PC-9 (cell line): ENCODE results near the gene SPAST. TPM values are rescaled to one million over a fixed set of nuclear protein-coding genes. Genes with fewer than 3 reads are reported as not detected.

Source experiments
- BruUV-seq: library from RNA; stranded (reverse); fragments of 400-500 nt; replicated peaks from 2 replicates; lab custom pipeline; 2021; lab: Mats Ljungman, UMichigan
- CTCF ChIA-PET: fragments of 300-600 bp; sonication (Branson Sonifier 250); formaldehyde crosslinking; loops from one replicate; lab custom pipeline; 2022; ENCODE audit warnings: antibody characterized with exemption; lab: Charles Lee
- POLR2A ChIA-PET: fragments of 300-600 bp; sonication (Branson Sonifier 250); formaldehyde crosslinking; loops from one replicate; lab custom pipeline; 2022; ENCODE audit warnings: antibody characterized with exemption; ENCODE audit not compliant: unreplicated experiment; lab: Charles Lee
- DNase-seq, 2 experiments: peaks; one replicate each; pipeline versions ENCODE4 v3.0.0 to v3.0.0-alpha.2; 2015 to 2022; ENCODE audit warnings: mixed read lengths in 1 of 2
- H2AFZ ChIP-seq: fragments of 200-600 bp; sonication (generic); 2 replicates; pipeline ENCODE4 v1.8.1; 2017; ENCODE audit warnings: antibody characterized with exemption
- H3F3A ChIP-seq: fragments of 200-600 bp; sonication (generic); 2 replicates; pipeline ENCODE4 v1.8.1; 2017; ENCODE audit warnings: antibody characterized with exemption, mild to moderate bottlenecking, low read depth; ENCODE audit not compliant: insufficient read depth
- H3K27ac ChIP-seq: fragments of 200-600 bp; sonication (generic); 2 replicates; pipeline ENCODE4 v1.6.1; 2016; ENCODE audit warnings: mixed run types
- H3K27me3 ChIP-seq: fragments of 200-600 bp; sonication (generic); 2 replicates; pipeline ENCODE4 v1.6.1; 2016; ENCODE audit warnings: low read depth, mixed run types; ENCODE audit not compliant: insufficient read depth
- H3K36me3 ChIP-seq: fragments of 200-600 bp; sonication (generic); 2 replicates; pipeline ENCODE4 v1.6.1; 2016; ENCODE audit warnings: low read depth, mixed run types
- H3K4me1 ChIP-seq: fragments of 200-600 bp; sonication (generic); replicated peaks from 2 replicates; pipeline ENCODE4 v1.6.1; 2016; ENCODE audit warnings: mixed run types; ENCODE audit not compliant: insufficient read depth
- H3K4me2 ChIP-seq: fragments of 200-600 bp; sonication (generic); 2 replicates; pipeline ENCODE4 v1.6.1; 2017; ENCODE audit warnings: mixed run types
- H3K4me3 ChIP-seq: fragments of 200-600 bp; sonication (generic); 2 replicates; pipeline ENCODE4 v1.6.1; 2016; ENCODE audit warnings: mixed run types
- H3K79me2 ChIP-seq: fragments of 200-600 bp; sonication (generic); 2 replicates; pipeline ENCODE4 v1.6.1; 2017; ENCODE audit warnings: low read depth, mixed run types
- H3K9me2 ChIP-seq: fragments of 200-600 bp; sonication (generic); 2 replicates; pipeline ENCODE4 v1.8.1; 2017; ENCODE audit warnings: mild to moderate bottlenecking; ENCODE audit not compliant: insufficient read depth
- H3K9me3 ChIP-seq: fragments of 200-600 bp; sonication (generic); 2 replicates; pipeline ENCODE4 v1.8.1; 2016; ENCODE audit warnings: low read depth; ENCODE audit not compliant: insufficient read depth
- H4K20me1 ChIP-seq: fragments of 200-600 bp; sonication (generic); 2 replicates; pipeline ENCODE4 v1.8.1; 2017; ENCODE audit not compliant: insufficient read depth
- CTCF ChIP-seq: fragments of 200-600 bp; sonication (generic); conservative IDR thresholded peaks from 2 replicates; pipeline ENCODE4 v1.6.1; 2017; ENCODE audit warnings: mixed run types, antibody characterized with exemption, mild to moderate bottlenecking, moderate library complexity
- EZH2 ChIP-seq: fragments of 200-600 bp; sonication (generic); IDR thresholded peaks from 2 replicates; pipeline ENCODE4 v1.8.0; 2017; ENCODE audit warnings: antibody characterized with exemption, low read depth
- intact Hi-C: fragments of 100-400 bp; cut with micrococcal nuclease; formaldehyde crosslinking; loops from one replicate; pipeline ENCODE4 v1.10.0; 2022; ENCODE audit not compliant: unreplicated experiment
- total RNA-seq: library from RNA; stranded (reverse); gene quantifications from 2 replicates; pipeline ENCODE4 v1.2.3, GENCODE V29; 2021

SPAST gene
- total RNA-seq, 1 experiment from 2014 or later, result 19.2 TPM

DNA sequence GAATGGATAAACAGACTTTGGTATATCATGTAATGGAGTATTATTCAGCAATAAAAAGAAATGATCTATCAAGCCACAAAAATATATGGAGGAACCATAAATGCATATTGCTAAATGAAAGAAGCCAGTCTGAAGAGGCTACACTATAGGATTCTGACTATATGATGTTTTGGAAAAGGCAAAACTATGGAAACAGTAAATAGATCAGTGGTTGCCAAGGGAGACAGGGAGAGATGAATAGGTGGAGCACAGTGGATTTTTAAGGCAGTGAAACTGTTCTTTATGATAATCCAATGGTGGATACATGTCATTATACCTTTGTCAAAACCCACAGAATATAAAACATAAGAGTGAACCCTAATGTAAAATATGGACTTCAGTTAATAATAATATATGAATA, 61.3 kb downstream of the SPAST start:
- ChIA-PET CTCF (no interaction called here), POLR2A (no interaction called here)
- intact Hi-C loops, result no loop called here

GRCh38 chr2:32128636-32129035, 65.3 kb downstream of the SPAST start:
- Histone ChIP-seq H3K79me2 (no peaks in the 10 kb centered on the region), H3K4me2 (no peak overlapping the region), H3K4me3 (no peak overlapping the region), H3K36me3 (no peaks in the 10 kb centered on the region), H3K9me2 (no peaks in the 10 kb centered on the region), H3K9me3 (no peaks in the 10 kb centered on the region), H2AFZ (no peak overlapping the region), H3F3A (peaks cover 7% of the 10 kb centered on the region; the same call in 1 of the 2 replicates), H3K27ac (no peak overlapping the region), H3K27me3 (no peaks in the 10 kb centered on the region), H3K4me1 (no peaks in the 10 kb centered on the region), H4K20me1 (no peaks in the 10 kb centered on the region)
- no peak for DNase-seq
- TF ChIP-seq EZH2 (no peak), CTCF (no peak)
- no TSS peak for BruUV-seq
- CTCF ChIA-PET, result no interaction called here
- intact Hi-C loops, result no loop called here
- POLR2A ChIA-PET, result no interaction called here

More for the DNA sequence above, 61.3 kb downstream of the SPAST start:
- Histone ChIP-seq H3F3A (0 out of 2 replicates have a peak, but pooled peaks cover 4% of the 10 kb centered on the region), H4K20me1 (no peaks in the 10 kb centered on the region), H3K4me3 (no peak overlapping the region), H2AFZ (no peak overlapping the region), H3K27me3 (no peaks in the 10 kb centered on the region), H3K36me3 (no peaks in the 10 kb centered on the region), H3K79me2 (no peaks in the 10 kb centered on the region), H3K4me1 (no peaks in the 10 kb centered on the region), H3K4me2 (no peak overlapping the region), H3K27ac (no peak overlapping the region), H3K9me3 (no peaks in the 10 kb centered on the region), H3K9me2 (no peaks in the 10 kb centered on the region)
- no TSS peak for BruUV-seq
- DNase-seq, result no peak
- TF ChIP-seq EZH2, result no peak
- no peak for TF ChIP-seq CTCF

DNA sequence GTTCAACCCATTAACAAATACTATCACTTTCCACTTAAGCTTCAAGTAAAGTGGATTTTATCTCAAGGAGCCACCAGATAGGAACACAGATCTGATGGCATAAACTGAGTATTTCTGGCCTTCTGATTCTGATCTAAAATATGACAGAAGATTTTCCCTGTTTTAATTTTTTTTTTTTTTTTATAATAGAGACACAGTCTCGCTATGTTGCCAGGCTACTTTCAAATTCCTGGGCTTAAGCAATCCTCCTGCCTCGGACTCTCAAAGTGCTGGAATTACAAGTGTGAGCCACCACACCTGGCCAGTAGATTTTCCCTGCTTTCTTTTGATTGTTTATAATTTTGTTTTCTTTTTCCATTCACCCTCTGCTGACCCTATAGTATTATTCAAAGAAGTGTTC, 65.7 kb downstream of the SPAST start:
- BruUV-seq, result no TSS peak
- Histone ChIP-seq H3K79me2 (no peaks in the 10 kb centered on the region), H3F3A (peaks cover 7% of the 10 kb centered on the region; the same call in 1 of the 2 replicates), H3K4me2 (no peak overlapping the region), H2AFZ (no peak overlapping the region), H3K27me3 (no peaks in the 10 kb centered on the region), H4K20me1 (no peaks in the 10 kb centered on the region), H3K9me3 (no peaks in the 10 kb centered on the region), H3K4me3 (no peak overlapping the region), H3K4me1 (no peaks in the 10 kb centered on the region), H3K36me3 (no peaks in the 10 kb centered on the region), H3K27ac (no peak overlapping the region), H3K9me2 (no peaks in the 10 kb centered on the region)
- no peak for TF ChIP-seq CTCF
- TF ChIP-seq EZH2, result no peak
- CTCF ChIA-PET, result no interaction called here
- intact Hi-C loops, result no loop called here
- DNase-seq, result no peak
- POLR2A ChIA-PET, result no interaction called here
